HepG2 (cell line): ENCODE results near the gene PRPF38B. TPM values are rescaled to one million over a fixed set of nuclear protein-coding genes. Genes with fewer than 3 reads are reported as not detected.
A peak's percentile ranks its signal among the peaks of the same experiment; 100 is the strongest.

Source experiments
- CHD2 ChIP-seq: IDR thresholded peaks from 2 replicates; pipeline ENCODE4 v1.6.1; 2011; ENCODE audit warnings: low read depth, low read length, improper control_type of control experiment
- DMAP1 ChIP-seq: IDR thresholded peaks from 2 replicates; pipeline ENCODE4 v1.6.1; 2016
- ESRRA ChIP-seq: sonication (generic); formaldehyde crosslinking; IDR thresholded peaks from 2 replicates; pipeline ENCODE4 v1.5.1; 2020; ENCODE audit warnings: mild to moderate bottlenecking, low read depth, missing genetic modification reagents
- FOXJ3 ChIP-seq: sonication (generic); formaldehyde crosslinking; IDR thresholded peaks from 2 replicates; pipeline ENCODE4 v1.4.0; 2020; ENCODE audit warnings: missing genetic modification reagents, mild to moderate bottlenecking, borderline replicate concordance
- MAZ ChIP-seq, 2 experiments: sonication (generic) in 1 of 2; formaldehyde crosslinking in 1 of 2; IDR thresholded peaks; 2 replicates each; pipeline versions ENCODE4 v1.5.0 to v1.6.1; 2012 to 2020; ENCODE audit warnings: low read depth in 2 of 2, mild to moderate bottlenecking in 2 of 2, borderline replicate concordance in 1 of 2, improper control_type of control experiment in 1 of 2, low read length in 1 of 2, missing genetic modification reagents in 1 of 2, moderate library complexity in 1 of 2
- RBFOX2 ChIP-seq: fragments of 200-400 bp; formaldehyde crosslinking; IDR thresholded peaks from 2 replicates; pipeline ENCODE4 v1.6.1; 2017; ENCODE audit warnings: low read depth, mild to moderate bottlenecking, low read length
- SRY ChIP-seq: sonication (generic); formaldehyde crosslinking; IDR thresholded peaks from 2 replicates; pipeline ENCODE4 v1.8.0; 2022; ENCODE audit warnings: mild to moderate bottlenecking, missing genetic modification reagents
- ZNF12 ChIP-seq: sonication (generic); formaldehyde crosslinking; IDR thresholded peaks from 2 replicates; pipeline ENCODE4 v1.5.0; 2020; ENCODE audit warnings: missing genetic modification reagents
- ZNF180 ChIP-seq: sonication (generic); formaldehyde crosslinking; IDR thresholded peaks from 2 replicates; pipeline ENCODE4 v1.4.0; 2020; ENCODE audit warnings: low read depth, missing genetic modification reagents, borderline replicate concordance
- ZNF264 ChIP-seq: sonication (generic); formaldehyde crosslinking; IDR thresholded peaks from 2 replicates; pipeline ENCODE4 v1.4.0; 2020; ENCODE audit warnings: missing genetic modification reagents
- ZNF616 ChIP-seq: sonication (generic); formaldehyde crosslinking; IDR thresholded peaks from 2 replicates; pipeline ENCODE4 v1.5.0; 2020; ENCODE audit warnings: low read depth, mild to moderate bottlenecking, missing genetic modification reagents
- ZSCAN12 ChIP-seq: sonication (generic); formaldehyde crosslinking; IDR thresholded peaks from 2 replicates; pipeline ENCODE4 v1.9.0; 2021; ENCODE audit warnings: mild to moderate bottlenecking, missing genetic modification reagents
- ZSCAN30 ChIP-seq: sonication (generic); formaldehyde crosslinking; IDR thresholded peaks from 2 replicates; pipeline ENCODE4 v1.5.0; 2020; ENCODE audit warnings: mild to moderate bottlenecking, missing genetic modification reagents
- polyA plus RNA-seq, 8 experiments: library from polyadenylated mRNA; depleted of rRNA in 3 of 8; stranded (reverse) in 7 of 8; unstranded in 1 of 8; fragments of >200 nt; fragmentation: Illumina TruSeq in 4 of 8; extraction: Trizol in 4 of 8; gene quantifications; 2 replicates each; pipeline versions ENCODE4 v1.2.1 to v1.2.3, GENCODE V29; 2011 to 2016; ENCODE audit warnings: low read depth in 4 of 8, missing spikeins in 1 of 8, mixed read lengths in 1 of 8; ENCODE audit not compliant: insufficient read depth in 1 of 8
- total RNA-seq, 5 experiments: library from RNA; depleted of rRNA; stranded (reverse); fragments of >200 nt; fragmentation: Illumina TruSeq; extraction: Trizol; gene quantifications; 2 replicates each; pipeline ENCODE4 v1.2.3, GENCODE V29; 2016; ENCODE audit warnings: low read depth in 1 of 5
- TF ChIP-seq, protein P1 (sequence below): IDR thresholded peaks from 2 replicates; pipeline ENCODE4 v1.6.1; 2016; ENCODE audit warnings: low read depth, borderline replicate concordance
- TF ChIP-seq, protein P2 (sequence below): sonication (generic); formaldehyde crosslinking; IDR thresholded peaks from 2 replicates; pipeline ENCODE4 v1.4.0; 2020; ENCODE audit warnings: mild to moderate bottlenecking, missing genetic modification reagents
- TF ChIP-seq, protein P3 (sequence below): sonication (generic); formaldehyde crosslinking; IDR thresholded peaks from 2 replicates; pipeline ENCODE4 v1.4.0; 2020; ENCODE audit warnings: mild to moderate bottlenecking, low read depth, missing genetic modification reagents
- TF ChIP-seq, protein P4 (sequence below): sonication (generic); formaldehyde crosslinking; IDR thresholded peaks from 2 replicates; pipeline ENCODE4 v1.5.0; 2020; ENCODE audit warnings: mild to moderate bottlenecking, missing genetic modification reagents
- TF ChIP-seq, protein P5 (sequence below): sonication (generic); formaldehyde crosslinking; IDR thresholded peaks from 2 replicates; pipeline ENCODE4 v1.4.0; 2020; ENCODE audit warnings: missing genetic modification reagents
- TF ChIP-seq, protein P6 (sequence below): sonication (generic); formaldehyde crosslinking; IDR thresholded peaks from 2 replicates; pipeline ENCODE4 v1.4.0; 2020; ENCODE audit warnings: missing genetic modification reagents

PRPF38B gene
- total and polyA plus RNA-seq, 2 of the 13 experiments (the other 11 are each of a cell fraction or from before 2014, with no cell fraction given): 25.7 to 29.7 TPM

DNA sequence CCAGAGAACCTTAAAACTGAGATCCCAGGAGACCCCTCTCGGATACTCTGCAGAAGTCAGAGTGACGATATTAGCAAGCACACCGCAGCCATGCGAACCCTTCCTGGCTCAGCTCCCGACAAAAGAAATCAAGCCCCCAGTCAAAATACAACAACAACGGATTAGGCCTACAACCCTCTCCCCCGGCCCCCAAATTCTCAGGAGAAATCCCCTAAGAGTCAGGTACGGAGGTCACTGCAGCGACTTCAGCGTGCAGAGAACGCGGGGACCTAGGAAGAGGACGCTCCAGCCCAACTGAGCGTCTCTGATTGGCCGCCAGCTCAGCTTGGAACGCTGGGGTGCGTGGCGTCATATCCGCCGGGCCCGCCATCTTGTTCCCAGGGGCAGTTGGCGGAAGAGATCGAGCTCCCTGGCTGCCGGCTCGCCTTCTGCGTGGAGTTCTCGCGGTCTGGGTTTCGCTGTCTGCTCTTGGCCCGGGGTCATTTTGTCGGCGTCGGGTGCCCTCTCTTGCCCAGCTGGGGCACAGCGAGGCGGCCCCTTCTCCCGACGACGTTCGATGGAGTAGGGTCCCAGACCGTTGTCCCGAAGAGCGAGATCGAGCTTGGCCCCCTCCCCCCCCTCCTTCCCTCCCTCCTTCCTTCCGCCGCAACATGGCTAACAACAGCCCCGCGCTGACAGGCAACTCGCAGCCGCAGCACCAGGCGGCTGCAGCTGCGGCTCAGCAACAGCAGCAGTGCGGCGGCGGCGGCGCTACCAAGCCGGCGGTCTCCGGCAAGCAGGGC lies at the start of gene PRPF38B (continued):
- TF ChIP-seq FOXJ3 (CRISPR knock-in tag) (no peak), ZSCAN12 (no peak), ZNF264 (peak; percentile 41; the same call in 1 of the 2 replicates), DMAP1 (peak; percentile 91), ZNF616 (CRISPR knock-in tag) (0 out of 2 replicates have a peak, but pooled peaks have one; percentile 40), ESRRA (CRISPR knock-in tag) (peak; percentile 67; the same call in 1 of the 2 replicates), SRY (no peak; the same call in 1 of the 2 replicates), ZSCAN30 (CRISPR knock-in tag) (0 out of 2 replicates have a peak, but pooled peaks have one; percentile 80), MAZ (IDR thresholded peaks at IDR 0.05; ENCODE audit: borderline replicate concordance, low read depth, low read length) (0 out of 2 replicates have a peak, but pooled peaks have one; percentile 50), MAZ (CRISPR knock-in tag; IDR thresholded peaks at IDR 0.05; ENCODE audit: low read depth) (peak; percentile 81), CHD2 (peak; percentile 75), ZNF12 (CRISPR knock-in tag) (peak; percentile 6; the same call in 1 of the 2 replicates), ZNF180 (no peak), RBFOX2 (peak; percentile 98)
- TF ChIP-seq, protein P1, sequence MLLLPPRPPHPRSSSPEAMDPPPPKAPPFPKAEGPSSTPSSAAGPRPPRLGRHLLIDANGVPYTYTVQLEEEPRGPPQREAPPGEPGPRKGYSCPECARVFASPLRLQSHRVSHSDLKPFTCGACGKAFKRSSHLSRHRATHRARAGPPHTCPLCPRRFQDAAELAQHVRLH (CRISPR knock-in tag): peak; percentile 79; the same call in 1 of the 2 replicates
- TF ChIP-seq, protein P2, sequence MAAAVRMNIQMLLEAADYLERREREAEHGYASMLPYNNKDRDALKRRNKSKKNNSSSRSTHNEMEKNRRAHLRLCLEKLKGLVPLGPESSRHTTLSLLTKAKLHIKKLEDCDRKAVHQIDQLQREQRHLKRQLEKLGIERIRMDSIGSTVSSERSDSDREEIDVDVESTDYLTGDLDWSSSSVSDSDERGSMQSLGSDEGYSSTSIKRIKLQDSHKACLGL (CRISPR knock-in tag): peak; percentile 58
- TF ChIP-seq, protein P3, sequence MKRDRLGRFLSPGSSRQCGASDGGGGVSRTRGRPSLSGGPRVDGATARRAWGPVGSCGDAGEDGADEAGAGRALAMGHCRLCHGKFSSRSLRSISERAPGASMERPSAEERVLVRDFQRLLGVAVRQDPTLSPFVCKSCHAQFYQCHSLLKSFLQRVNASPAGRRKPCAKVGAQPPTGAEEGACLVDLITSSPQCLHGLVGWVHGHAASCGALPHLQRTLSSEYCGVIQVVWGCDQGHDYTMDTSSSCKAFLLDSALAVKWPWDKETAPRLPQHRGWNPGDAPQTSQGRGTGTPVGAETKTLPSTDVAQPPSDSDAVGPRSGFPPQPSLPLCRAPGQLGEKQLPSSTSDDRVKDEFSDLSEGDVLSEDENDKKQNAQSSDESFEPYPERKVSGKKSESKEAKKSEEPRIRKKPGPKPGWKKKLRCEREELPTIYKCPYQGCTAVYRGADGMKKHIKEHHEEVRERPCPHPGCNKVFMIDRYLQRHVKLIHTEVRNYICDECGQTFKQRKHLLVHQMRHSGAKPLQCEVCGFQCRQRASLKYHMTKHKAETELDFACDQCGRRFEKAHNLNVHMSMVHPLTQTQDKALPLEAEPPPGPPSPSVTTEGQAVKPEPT (CRISPR knock-in tag): peak; percentile 46; the same call in 1 of the 2 replicates
- TF ChIP-seq, protein P4, sequence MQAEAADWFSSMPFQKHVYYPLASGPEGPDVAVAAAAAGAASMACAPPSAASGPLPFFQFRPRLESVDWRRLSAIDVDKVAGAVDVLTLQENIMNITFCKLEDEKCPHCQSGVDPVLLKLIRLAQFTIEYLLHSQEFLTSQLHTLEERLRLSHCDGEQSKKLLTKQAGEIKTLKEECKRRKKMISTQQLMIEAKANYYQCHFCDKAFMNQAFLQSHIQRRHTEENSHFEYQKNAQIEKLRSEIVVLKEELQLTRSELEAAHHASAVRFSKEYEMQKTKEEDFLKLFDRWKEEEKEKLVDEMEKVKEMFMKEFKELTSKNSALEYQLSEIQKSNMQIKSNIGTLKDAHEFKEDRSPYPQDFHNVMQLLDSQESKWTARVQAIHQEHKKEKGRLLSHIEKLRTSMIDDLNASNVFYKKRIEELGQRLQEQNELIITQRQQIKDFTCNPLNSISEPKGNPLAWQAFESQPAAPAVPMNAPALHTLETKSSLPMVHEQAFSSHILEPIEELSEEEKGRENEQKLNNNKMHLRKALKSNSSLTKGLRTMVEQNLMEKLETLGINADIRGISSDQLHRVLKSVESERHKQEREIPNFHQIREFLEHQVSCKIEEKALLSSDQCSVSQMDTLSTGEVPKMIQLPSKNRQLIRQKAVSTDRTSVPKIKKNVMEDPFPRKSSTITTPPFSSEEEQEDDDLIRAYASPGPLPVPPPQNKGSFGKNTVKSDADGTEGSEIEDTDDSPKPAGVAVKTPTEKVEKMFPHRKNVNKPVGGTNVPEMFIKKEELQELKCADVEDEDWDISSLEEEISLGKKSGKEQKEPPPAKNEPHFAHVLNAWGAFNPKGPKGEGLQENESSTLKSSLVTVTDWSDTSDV (CRISPR knock-in tag): 0 out of 2 replicates have a peak, but pooled peaks have one; percentile 51
- TF ChIP-seq, protein P5, sequence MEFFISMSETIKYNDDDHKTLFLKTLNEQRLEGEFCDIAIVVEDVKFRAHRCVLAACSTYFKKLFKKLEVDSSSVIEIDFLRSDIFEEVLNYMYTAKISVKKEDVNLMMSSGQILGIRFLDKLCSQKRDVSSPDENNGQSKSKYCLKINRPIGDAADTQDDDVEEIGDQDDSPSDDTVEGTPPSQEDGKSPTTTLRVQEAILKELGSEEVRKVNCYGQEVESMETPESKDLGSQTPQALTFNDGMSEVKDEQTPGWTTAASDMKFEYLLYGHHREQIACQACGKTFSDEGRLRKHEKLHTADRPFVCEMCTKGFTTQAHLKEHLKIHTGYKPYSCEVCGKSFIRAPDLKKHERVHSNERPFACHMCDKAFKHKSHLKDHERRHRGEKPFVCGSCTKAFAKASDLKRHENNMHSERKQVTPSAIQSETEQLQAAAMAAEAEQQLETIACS: no peak
- TF ChIP-seq, protein P6, sequence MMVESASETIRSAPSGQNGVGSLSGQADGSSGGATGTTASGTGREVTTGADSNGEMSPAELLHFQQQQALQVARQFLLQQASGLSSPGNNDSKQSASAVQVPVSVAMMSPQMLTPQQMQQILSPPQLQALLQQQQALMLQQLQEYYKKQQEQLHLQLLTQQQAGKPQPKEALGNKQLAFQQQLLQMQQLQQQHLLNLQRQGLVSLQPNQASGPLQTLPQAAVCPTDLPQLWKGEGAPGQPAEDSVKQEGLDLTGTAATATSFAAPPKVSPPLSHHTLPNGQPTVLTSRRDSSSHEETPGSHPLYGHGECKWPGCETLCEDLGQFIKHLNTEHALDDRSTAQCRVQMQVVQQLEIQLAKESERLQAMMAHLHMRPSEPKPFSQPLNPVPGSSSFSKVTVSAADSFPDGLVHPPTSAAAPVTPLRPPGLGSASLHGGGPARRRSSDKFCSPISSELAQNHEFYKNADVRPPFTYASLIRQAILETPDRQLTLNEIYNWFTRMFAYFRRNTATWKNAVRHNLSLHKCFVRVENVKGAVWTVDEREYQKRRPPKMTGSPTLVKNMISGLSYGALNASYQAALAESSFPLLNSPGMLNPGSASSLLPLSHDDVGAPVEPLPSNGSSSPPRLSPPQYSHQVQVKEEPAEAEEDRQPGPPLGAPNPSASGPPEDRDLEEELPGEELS (CRISPR knock-in tag): 0 out of 2 replicates have a peak, but pooled peaks have one; percentile 26
